Measurements from ENCODE around the gene HSD17B10.
"Not testable (repeated sequence)": the region's sequence is repeated elsewhere in the genome, so short reads cannot be mapped to it uniquely, and the experiment has no call there.

HSD17B10 gene

DNA sequence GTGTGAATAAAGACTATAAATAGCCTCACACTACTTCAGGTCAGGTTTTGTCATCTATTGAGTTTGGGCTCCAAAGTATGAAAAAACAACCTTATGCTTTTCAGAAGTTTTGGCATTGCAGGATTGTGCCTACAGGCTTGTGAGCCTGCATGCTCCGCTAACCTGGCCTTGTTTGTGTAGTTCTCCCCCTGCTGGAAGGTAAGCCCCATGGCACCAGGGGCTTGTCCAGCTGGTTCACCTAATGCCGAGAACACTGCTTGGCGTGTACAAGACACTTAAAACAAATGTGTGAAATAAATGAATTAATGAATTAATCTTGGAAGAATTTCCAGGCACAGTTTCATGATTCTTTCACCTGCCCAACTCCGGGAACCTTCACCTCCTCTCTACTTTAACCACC, 1.8 kb upstream of the HSD17B10 start:
- DNase-seq, result peak; percentile 30 to 40

DNA sequence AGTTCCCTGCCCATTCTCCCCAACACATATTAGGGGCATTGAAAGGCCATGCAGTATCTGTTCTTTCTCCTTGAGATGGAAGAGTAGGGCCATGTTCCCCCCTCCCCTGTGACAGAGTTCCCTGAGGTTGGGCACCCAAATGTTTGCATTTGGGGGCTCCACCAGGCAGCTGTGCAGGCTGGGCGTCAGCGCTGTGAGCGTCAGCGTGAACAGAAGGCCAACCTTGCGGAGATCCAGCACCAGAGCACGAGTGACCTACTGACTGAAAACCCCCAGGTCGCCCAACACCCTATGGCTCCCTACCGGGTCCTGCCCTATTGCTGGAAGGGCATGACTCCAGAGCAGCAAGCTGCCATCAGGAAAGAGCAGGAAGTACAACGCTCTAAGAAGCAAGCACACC, 3.9 kb downstream of the HSD17B10 start:
- DNase-seq, result no peak

DNA sequence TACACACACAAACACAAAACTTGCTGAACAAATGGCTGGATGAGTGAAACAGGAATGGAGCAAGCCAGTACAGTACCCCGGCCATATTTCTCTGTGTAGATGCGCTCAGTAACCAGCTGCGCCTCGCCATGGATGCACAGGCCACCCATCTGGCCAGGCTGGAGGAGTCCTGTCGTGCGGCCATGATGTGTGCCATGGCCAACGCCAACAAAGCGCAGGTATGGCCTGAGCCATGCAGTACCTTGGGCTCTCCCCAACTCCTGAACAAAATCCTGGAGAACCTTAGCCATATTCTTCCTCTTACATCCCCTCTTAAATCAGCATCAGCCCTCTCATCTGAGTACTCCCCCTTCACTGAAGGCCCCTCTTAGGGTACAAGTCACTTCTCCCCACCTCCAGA, 4.4 kb downstream of the HSD17B10 start:
- DNase-seq, result no peak

DNA sequence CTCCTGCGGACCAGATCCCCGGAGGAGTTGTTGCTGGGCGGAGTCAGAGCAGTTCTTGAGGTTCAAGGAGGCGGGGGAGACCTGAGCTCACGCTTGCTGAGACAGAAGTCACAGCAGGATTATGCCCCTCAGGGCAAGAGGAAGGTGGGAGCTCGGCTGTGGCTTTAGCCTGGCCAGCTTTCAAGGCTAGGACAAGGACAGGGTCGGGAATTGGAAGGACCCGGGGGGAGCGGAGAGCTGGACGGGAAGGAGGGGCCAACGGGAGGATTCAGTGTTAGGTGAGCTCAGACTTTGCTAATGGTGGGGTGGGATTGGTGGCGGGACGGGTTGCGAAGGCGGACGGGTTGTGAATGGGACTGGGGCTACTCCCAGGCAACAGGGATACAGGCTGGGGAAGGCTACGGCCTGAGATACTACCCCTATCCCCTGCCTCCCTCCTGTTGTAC, 11.3 kb downstream of the HSD17B10 start, which contains the start of gene RIBC1:
TSS of gene RIBC1 (plus strand) at position 13 of the 446 bp plus-strand sequence. CDS start 3,404 bp downstream, outside the sequence.
- no peak for DNase-seq

DNA sequence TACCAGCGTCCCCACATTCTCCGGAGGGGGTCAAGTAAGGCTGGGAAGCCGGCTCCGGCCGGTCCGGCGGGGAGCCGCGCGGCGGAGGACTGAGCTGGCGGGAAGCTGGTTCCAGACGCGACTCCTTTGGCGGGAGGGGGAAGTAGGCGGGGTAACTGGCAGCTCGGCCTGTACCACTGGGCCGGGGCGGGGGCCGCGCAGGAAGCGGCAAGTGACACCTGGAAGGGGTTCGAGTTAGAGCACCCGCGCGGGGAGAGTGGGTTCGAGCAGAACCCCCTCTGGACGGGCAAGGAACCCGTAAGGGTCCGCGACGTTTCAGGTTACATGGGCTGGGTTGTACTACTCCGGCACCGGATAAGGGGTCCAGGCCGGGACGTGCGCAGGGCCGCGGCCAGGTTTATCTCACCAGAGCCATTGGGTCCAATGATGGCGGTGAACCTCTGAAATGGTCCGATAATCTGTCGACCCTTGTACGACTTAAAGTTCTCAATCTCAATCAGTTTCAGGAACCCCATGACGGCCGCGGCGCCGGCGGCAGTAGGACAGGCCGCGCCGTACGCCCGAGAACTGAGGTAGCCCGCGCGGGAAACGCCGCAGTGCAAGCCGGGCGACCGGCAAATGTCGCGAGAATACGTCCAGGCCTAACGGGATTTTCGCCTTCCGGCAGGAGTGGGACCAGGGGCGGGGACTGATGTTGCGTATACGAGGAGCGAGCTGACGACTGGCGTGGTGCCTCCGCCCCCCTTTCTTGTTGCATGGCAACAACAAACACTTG, 11.9 kb downstream of the HSD17B10 start, which contains the start of gene SMC1A:
TSS of gene SMC1A (minus strand) at position 569 of the 775 bp plus-strand sequence. CDS start at position 515, 54 bp downstream.
- peak; percentile 94 to 96 for DNase-seq

DNA sequence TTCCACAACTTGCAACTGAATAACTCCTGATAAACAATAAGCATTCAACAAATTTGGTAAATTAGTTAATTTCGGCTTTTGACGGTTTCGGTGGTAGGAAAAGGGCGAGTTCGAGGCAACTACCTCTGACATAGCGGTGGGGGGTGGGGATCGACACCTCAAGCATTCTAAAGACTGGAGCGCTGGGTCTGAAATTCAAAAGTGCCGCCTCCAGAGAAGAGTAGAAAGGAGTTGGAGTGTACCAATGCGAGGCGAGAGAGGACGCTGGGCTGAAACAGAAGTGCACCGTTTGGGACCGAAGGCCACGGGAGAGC, 12.4 kb downstream of the HSD17B10 start:
- no peak for DNase-seq

DNA sequence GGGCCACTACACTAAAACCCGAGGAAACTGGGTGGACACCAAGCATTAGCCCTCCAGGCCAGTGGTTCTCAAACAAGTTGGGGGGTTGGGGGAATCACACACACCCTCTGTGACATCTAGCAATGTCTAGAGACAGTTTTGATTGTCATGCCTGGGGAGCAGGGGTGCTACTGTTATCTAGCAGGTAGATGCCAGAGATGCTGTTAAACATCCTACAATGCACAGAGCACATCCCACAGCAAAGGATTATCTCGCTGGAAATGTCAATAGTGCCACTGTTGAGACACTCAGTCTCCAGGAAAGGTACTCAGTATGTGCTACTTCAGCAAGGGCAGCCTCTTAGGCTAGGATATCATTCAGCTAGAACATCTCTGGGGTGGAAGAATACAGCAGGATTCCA, 13.0 kb downstream of the HSD17B10 start:
- DNase-seq, result no peak

DNA sequence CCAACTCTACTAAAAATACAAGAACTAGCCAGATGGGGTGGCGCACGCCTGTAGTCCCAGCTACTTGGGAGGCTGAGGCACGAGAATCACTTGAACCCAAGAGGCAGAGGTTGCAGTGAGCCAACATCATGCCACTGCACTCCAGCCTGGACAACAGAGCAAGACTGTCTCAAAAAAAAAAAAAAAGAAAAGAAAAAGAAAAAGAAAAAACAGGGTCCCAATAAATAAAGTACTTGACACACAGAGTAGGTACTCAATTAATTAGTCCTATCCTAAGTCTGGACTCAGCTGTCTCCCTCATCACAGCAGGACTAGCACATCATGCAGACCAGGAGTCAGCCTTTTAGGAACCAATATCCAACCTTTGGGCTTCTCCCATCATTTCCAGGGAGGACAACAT, 13.8 kb downstream of the HSD17B10 start:
- not testable (repeated sequence) for DNase-seq

DNA sequence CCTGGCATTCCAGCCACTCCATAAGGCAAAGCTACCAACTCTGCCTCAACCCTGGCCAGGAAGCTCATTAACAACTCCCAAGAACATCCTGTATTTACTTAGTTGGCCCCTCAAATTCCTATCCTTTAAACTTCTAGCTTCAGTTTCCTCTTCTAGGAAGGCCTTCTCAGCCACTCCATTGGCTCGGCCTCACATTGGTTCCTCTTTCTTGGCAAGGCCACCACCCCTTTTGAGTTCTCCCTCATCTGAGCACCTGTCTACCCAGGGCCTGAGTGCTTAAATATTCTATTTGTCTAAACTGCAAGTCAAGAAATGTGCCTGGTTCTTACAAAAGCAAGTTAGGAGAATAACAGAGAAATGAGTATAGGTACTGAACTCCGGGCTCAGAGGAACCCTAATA, 21.7 kb downstream of the HSD17B10 start:
- no peak for DNase-seq

DNA sequence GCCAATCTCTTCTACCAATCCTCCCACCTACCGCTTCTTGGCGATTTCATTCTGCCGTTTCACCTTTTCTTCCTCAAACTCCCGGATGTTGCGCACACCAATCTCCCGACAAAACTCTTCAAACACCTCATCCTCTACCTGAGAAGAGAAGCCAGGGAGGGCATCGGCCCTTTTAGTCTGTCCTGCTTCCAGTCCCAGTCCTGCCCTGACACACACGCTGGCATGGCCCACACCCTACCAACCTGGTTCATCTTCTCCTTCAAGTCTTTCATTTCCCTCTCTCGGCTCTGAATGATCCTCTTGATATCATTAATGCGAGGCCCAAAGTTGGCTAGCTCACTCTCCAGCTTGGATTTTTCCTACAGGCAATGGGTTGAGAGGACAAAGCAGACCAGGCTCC, 30.6 kb downstream of the HSD17B10 start:
- no peak for DNase-seq

DNA sequence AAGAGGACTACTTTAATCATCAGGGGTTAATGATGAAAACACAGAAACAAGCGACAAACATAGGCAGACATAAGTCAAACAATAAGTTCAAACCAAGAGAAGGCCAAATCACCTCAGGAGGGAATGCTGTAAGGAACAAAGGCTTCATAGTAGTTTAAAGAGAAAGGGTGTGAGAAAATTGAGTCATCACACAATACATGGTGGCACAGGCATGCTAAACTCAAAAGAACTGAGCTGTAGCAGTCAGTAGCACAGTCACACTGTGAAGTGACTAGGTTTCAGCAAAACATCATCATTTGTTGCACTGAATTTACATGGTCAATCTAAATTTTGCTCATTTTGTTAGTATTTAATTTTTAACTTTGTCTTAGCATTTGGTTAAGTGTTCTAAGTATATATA, 36.0 kb downstream of the HSD17B10 start:
- no peak for DNase-seq

DNA sequence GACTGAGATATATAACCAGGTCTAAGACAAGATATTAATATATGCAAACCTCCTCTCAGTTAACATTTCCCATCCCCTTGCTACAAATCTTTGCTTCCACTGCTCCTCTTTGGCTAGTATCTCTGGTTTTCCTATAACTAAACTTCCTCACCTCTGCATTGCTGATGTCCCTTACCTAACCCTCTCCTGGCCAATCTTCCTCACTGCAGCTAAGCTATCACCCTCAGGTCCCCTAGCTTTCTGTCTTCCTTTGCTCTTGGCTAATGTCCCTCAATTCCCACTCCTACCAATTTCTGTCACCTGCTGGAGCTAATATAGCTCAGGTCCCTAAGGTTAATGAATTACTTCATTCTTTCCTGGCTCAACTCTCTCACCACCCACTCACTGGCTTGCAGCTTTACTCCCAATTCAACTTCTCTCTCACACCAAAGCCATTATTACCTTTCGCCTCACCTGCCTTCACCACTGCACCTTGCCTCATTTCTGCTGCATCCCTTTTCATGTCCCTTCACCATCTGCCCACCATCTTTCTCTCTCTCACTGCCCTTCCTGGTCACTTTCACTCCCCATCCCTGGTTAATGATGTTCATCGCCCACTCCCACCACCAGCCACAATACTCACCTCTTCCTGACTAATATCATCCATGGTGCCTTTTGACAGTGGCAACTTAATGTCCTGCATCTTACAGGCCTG, 38.4 kb downstream of the HSD17B10 start:
- DNase-seq, result no peak

DNA sequence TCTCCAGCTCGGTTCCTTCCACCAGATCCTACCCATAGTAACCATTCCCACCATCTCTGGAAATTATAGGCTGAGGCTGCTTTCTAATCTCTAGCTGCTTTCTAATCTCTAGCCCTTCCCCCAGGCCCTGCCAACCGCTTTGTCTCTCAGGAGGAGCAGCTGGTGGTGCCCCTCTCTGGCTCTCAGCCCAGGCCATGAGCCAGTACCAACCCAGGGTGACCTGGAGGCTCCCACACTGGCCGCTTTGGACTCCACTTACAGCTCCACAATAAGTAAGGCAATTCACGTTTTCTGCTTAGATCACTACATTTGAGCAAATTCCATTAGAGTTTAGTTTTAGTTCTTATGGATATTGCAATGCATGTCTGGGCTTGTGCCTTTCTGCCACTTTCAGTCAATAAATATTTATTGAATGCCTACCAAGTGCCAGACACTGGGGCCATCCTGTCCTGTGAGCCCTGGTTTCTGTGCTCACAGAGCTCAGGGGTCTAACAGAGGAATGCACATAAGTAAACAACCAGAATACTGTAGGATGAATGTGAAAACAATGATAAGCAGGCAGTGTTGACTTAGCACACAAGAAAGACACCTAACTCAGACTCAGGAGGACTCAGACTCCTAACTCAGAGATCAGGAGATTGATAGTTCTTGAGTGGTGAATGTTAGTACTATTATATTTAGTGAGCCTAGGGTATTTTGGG, 50.6 kb downstream of the HSD17B10 start:
- DNase-seq, result peak; percentile 2
